Thoracic aorta (tissue), 2 donors: ENCODE results near the gene FXYD2. TPM values are rescaled to one million over a fixed set of nuclear protein-coding genes. Genes with fewer than 3 reads are reported as not detected.

Source experiments
- ATAC-seq: fragments of 150-250 bp; one replicate; pipeline ENCODE4 v1.8.0; 2017; ENCODE audit warnings: low read depth; ENCODE audit not compliant: insufficient number of reproducible peaks, low FRiP score
- DNase-seq: peaks from one replicate; pipeline ENCODE4 v3.0.0-alpha.2; 2020; ENCODE audit warnings: low spot score
- H3K27ac ChIP-seq, 2 donors: fragments of 200-600 bp; sonication (generic); 1 replicate in 1 of 2; 2 replicates in 1 of 2; pipeline ENCODE4 v1.5.1; 2016; ENCODE audit warnings: mild to moderate bottlenecking in 2 of 2, moderate library complexity in 2 of 2
- H3K27me3 ChIP-seq: fragments of 200-600 bp; sonication (generic); replicated peaks from 2 replicates; pipeline ENCODE4 v1.6.0; 2016; ENCODE audit warnings: mild to moderate bottlenecking; ENCODE audit not compliant: insufficient read depth
- H3K36me3 ChIP-seq: fragments of 200-600 bp; sonication (generic); one replicate; pipeline ENCODE4 v1.5.1; 2016
- H3K4me1 ChIP-seq, 2 donors: fragments of 200-600 bp; sonication (generic); 1 replicate in 1 of 2; 2 replicates in 1 of 2; pipeline versions ENCODE4 v1.5.1 to v1.6.0; 2016; ENCODE audit warnings: low read depth in 2 of 2, mild to moderate bottlenecking in 1 of 2; ENCODE audit not compliant: control insufficient read depth in 1 of 2
- H3K4me3 ChIP-seq: fragments of 200-600 bp; sonication (generic); 2 replicates; pipeline ENCODE4 v1.5.1; 2016; ENCODE audit warnings: mild to moderate bottlenecking
- H3K9me3 ChIP-seq: fragments of 200-600 bp; sonication (generic); 2 replicates; pipeline ENCODE4 v1.5.1; 2016
- CTCF ChIP-seq: fragments of 200-600 bp; sonication (generic); IDR thresholded peaks from one replicate; pipeline ENCODE4 v1.5.1; 2019; ENCODE audit warnings: antibody characterized with exemption
- total RNA-seq, 2 donors: library from RNA; depleted of rRNA; stranded (reverse); fragments of >200 nt; gene quantifications; one replicate each; pipeline versions ENCODE4 v1.1.0 to v1.2.3, GENCODE V29; 2016

FXYD2 gene
- total RNA-seq, 2 donors from 2014 or later, result not detected

GRCh38 chr11:117794772-117795629, 29.5 kb downstream of the FXYD2 start:
- H3K27ac ChIP-seq, result no peak overlapping the region
- H3K27me3 ChIP-seq, result no peaks in the 10 kb centered on the region
- H3K4me1 ChIP-seq, result peaks cover 8 to 14% of the 10 kb centered on the region in 2 donors
- ATAC-seq (no peak), DNase-seq (no peak)
- H3K4me3 ChIP-seq, result no peak overlapping the region
- H3K36me3 ChIP-seq, result no peaks in the 10 kb centered on the region
- TF ChIP-seq CTCF, result no peak
- no peaks in the 10 kb centered on the region for H3K9me3 ChIP-seq

- DNase-seq (no peak), ATAC-seq (no peak)
- H3K4me1 ChIP-seq, result peaks cover 8 to 14% of the 10 kb centered on the region in 2 donors
- H3K27me3 ChIP-seq, result no peaks in the 10 kb centered on the region
- no peak overlapping the region for H3K27ac ChIP-seq
- H3K9me3 ChIP-seq, result no peaks in the 10 kb centered on the region
- H3K4me3 ChIP-seq, result no peak overlapping the region
- TF ChIP-seq CTCF, result no peak
- H3K36me3 ChIP-seq, result no peaks in the 10 kb centered on the region
Measured at GRCh38 chr11:117794135-117794534, 30.4 kb downstream of the FXYD2 start.

DNA sequence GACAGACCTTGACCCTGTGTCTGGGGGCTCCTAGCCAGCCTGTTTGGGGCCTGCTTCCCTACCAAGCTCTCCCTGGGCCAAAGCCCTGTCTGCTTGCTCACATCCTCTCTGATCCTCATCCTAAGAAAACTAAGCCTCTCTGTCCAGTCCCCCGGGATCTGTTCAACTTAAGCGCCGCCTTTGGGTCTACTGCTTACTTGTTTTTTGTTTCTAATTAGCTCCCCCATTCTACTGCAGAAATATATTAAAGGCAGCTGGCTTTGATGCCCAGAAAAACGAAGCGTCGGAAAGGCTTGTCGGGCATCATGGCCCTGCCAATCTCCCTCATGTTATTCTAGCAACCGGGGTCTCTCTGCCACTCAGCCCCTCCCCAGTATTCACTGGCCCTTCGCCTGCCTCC, 31.0 kb downstream of the FXYD2 start:
- TF ChIP-seq CTCF, result no peak
- Histone ChIP-seq H3K27ac (no peak overlapping the region), H3K36me3 (no peaks in the 10 kb centered on the region), H3K27me3 (no peaks in the 10 kb centered on the region), H3K9me3 (no peaks in the 10 kb centered on the region), H3K4me1 (peaks cover 8 to 14% of the 10 kb centered on the region in 2 donors), H3K4me3 (no peak overlapping the region)
- ATAC-seq (no peak), DNase-seq (no peak)

- no peaks in the 10 kb centered on the region for H3K9me3 ChIP-seq
- H3K4me1 ChIP-seq, result peaks cover 8 to 14% of the 10 kb centered on the region in 2 donors
- ATAC-seq (no peak), DNase-seq (no peak)
- no peaks in the 10 kb centered on the region for H3K27me3 ChIP-seq
- no peak for TF ChIP-seq CTCF
- no peaks in the 10 kb centered on the region for H3K36me3 ChIP-seq
- no peak overlapping the region for H3K27ac ChIP-seq
- H3K4me3 ChIP-seq, result no peak overlapping the region
Measured at GRCh38 chr11:117792992-117793391, 31.6 kb downstream of the FXYD2 start.

GRCh38 chr11:117792241-117792640, 32.3 kb downstream of the FXYD2 start:
- no peaks in the 10 kb centered on the region for H3K9me3 ChIP-seq
- H3K27me3 ChIP-seq, result no peaks in the 10 kb centered on the region
- no peak overlapping the region for H3K4me3 ChIP-seq
- no peak for TF ChIP-seq CTCF
- ATAC-seq (no peak), DNase-seq (no peak)
- H3K36me3 ChIP-seq, result no peaks in the 10 kb centered on the region
- H3K4me1 ChIP-seq, result peaks cover 8 to 14% of the 10 kb centered on the region in 2 donors
- H3K27ac ChIP-seq, result no peak overlapping the region
